ENCODE measurements around the gene CNKSR3.

The CNKSR3 gene

DNA sequence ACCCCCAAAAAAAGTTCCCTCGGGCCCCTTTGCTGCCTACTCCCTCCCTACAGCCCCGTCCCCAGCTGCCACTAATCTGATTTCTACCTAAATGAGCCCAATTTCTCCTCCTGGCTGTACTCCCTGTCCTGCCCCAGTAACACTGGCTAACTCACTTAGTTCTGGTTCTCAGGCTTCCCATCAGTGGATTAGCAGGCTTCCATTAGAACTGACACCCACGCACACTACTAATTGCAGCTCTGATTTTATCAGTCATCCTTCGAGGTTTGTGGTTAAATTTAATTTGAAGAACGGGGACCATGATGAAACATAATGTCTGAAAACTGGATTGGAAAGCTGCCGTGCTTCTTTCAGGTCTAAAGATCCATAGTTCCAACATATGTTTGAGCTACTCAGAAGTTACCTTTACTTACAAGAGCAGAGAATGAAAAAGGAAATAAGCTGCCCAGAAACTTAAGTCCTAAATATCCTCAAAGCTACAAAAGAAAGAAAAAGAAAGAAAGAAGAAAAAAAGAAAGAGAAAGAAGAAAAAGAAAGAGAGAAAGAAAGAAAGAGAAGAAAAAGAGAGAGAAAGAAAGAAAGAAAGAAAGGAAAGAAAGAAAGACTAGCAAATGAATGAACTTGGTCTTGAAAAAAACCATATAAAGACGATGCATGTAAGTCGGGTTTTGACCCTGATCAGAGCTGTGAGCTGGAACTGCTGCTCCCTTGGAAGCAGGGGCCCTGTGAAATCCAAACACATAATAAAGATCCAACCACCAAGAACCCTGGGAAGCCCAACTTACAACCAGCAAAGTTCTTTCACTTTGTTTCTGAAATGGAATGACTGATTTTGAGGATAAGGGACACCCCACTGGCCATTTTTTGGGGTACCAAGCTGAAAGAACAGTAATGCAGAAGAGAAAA is 51.7 kb downstream of the CNKSR3 start:
- no peak for DNase-seq (ENCODE audit: low read depth)
- no peak overlapping the region for H3K4me3 ChIP-seq (ENCODE audit: low read length)
- TF ChIP-seq CTCF (IDR thresholded peaks at IDR 0.05; ENCODE audit: insufficient read depth, low read depth, low read length, missing control alignments), result no peak

- peak; percentile 54 for DNase-seq (ENCODE audit: low read depth)
- peak; percentile 14 for TF ChIP-seq CTCF (IDR thresholded peaks at IDR 0.05; ENCODE audit: insufficient read depth, low read depth, low read length, missing control alignments)
- no peak overlapping the region for H3K4me3 ChIP-seq (ENCODE audit: low read length)
Measured at GRCh38 chr6:154457881-154458284, 52.6 kb downstream of the CNKSR3 start.

GRCh38 chr6:154457046-154457713 is 53.3 kb downstream of the CNKSR3 start:
- H3K4me3 ChIP-seq (ENCODE audit: low read length), result no peak overlapping the region
- peak; percentile 85 for DNase-seq (ENCODE audit: low read depth)
- TF ChIP-seq CTCF (IDR thresholded peaks at IDR 0.05; ENCODE audit: insufficient read depth, low read depth, low read length, missing control alignments), result no peak

DNA sequence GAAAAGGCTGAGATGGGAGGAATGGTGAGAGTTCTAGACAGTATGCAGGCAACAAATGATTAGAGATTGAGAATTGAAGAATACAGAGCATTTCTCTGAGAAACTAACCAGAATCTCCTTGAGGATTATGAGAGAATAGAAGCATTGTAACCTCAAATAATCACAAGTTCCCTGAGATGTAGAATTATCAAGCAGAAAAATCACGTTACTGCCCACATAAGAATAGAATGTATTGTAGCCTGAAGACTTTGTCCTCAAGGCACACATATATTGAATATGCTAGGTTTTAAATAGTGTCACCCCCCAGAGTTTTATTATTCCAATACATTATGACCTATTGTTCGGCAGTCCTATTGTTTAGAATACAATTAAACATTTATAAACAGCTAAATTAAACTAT is 57.2 kb downstream of the CNKSR3 start:
- no peak overlapping the region for H3K4me3 ChIP-seq (ENCODE audit: low read length)
- TF ChIP-seq CTCF (IDR thresholded peaks at IDR 0.05; ENCODE audit: insufficient read depth, low read depth, low read length, missing control alignments), result no peak
- DNase-seq (ENCODE audit: low read depth), result no peak

GRCh38 chr6:154450498-154450897 is 60.0 kb downstream of the CNKSR3 start:
- no peak for TF ChIP-seq CTCF (IDR thresholded peaks at IDR 0.05; ENCODE audit: insufficient read depth, low read depth, low read length, missing control alignments)

GRCh38 chr6:154448448-154449096 is 61.9 kb downstream of the CNKSR3 start:
- peak; percentile 18 for DNase-seq (ENCODE audit: low read depth)
- H3K4me3 ChIP-seq (ENCODE audit: low read length), result no peak overlapping the region
- TF ChIP-seq CTCF (IDR thresholded peaks at IDR 0.05; ENCODE audit: insufficient read depth, low read depth, low read length, missing control alignments), result peak; percentile 11

More at GRCh38 chr6:154450498-154450897, 60.0 kb downstream of the CNKSR3 start:
- H3K4me3 ChIP-seq (ENCODE audit: low read length), result no peak overlapping the region
- DNase-seq (ENCODE audit: low read depth), result no peak

All from epithelial cell of esophagus (primary cell).